GM19324 (cell line): ENCODE results near the gene HOXB5.

Source experiments
- ATAC-seq: cut with Tn5 transposase; IDR thresholded peaks from one replicate; pipeline ENCODE4 v1.9.1; 2021; ENCODE audit warnings: mild to moderate bottlenecking, moderate library complexity; ENCODE audit not compliant: unreplicated experiment, low FRiP score

HOXB5 gene

GRCh38 chr17:48577946-48578615 lies 15.5 kb downstream of the HOXB5 start, which contains the start of gene HOXB4:
TSS of gene HOXB4 (minus strand) at chr17:48578350. CDS start at chr17:48578319, 31 bp downstream.
- ATAC-seq = peak; percentile 50

GRCh38 chr17:48577330-48577945 lies 16.1 kb downstream of the HOXB5 start:
- peak; percentile 14 for ATAC-seq

- ATAC-seq = no peak
Observed at GRCh38 chr17:48576479-48577309, 16.9 kb downstream of the HOXB5 start.

- ATAC-seq = no peak
Observed at GRCh38 chr17:48575673-48576478, 17.7 kb downstream of the HOXB5 start.

- no peak for ATAC-seq
Observed at GRCh38 chr17:48575066-48575582, 18.5 kb downstream of the HOXB5 start.

GRCh38 chr17:48574505-48575065 lies 19.0 kb downstream of the HOXB5 start:
- ATAC-seq = no peak

GRCh38 chr17:48571826-48572417 lies 21.7 kb downstream of the HOXB5 start:
- ATAC-seq = no peak

GRCh38 chr17:48571024-48571818 lies 22.4 kb downstream of the HOXB5 start:
- no peak for ATAC-seq

- no peak for ATAC-seq
Observed at GRCh38 chr17:48570325-48571023, 23.1 kb downstream of the HOXB5 start.

GRCh38 chr17:48569674-48570324 lies 23.8 kb downstream of the HOXB5 start:
- no peak for ATAC-seq

GRCh38 chr17:48569240-48569582 lies 24.4 kb downstream of the HOXB5 start:
- ATAC-seq = no peak

GRCh38 chr17:48568499-48569239 lies 24.9 kb downstream of the HOXB5 start:
- ATAC-seq = no peak

GRCh38 chr17:48567646-48568354 lies 25.8 kb downstream of the HOXB5 start:
- no peak for ATAC-seq

GRCh38 chr17:48567209-48567608 lies 26.4 kb downstream of the HOXB5 start:
- no peak for ATAC-seq

- no peak for ATAC-seq
Observed at GRCh38 chr17:48566717-48567116, 26.9 kb downstream of the HOXB5 start.

GRCh38 chr17:48565925-48566710 lies 27.5 kb downstream of the HOXB5 start:
- no peak for ATAC-seq
